ENCODE results near the gene DOCK9.

DNA sequence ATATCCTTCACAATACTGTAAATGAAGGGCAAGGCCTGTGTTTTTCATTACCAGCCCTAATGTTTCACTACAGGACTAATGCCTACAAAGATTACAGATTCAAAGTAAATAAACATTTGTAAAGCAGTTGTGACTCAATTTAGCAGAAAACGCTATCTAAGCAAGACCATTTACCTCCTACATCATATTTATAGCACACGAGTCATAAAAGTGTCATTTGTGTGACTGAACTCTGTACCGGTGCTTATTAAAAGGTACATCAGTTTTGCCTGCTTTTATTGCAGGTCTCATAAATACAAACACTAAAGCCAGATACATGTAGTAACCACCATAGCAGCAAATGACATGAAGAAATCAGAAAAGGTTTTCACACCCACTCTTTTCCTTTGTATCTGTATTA lies 163.9 kb downstream of the DOCK9 start:
- TF ChIP-seq TAF1 (IDR thresholded peaks at IDR 0.05; ENCODE audit: low read depth) (no peak), RAD21 (IDR thresholded peaks at IDR 0.05; ENCODE audit: low read depth) (no peak), USF1 (IDR thresholded peaks at IDR 0.05) (no peak), ZBTB7A (IDR thresholded peaks at IDR 0.05; ENCODE audit: low read depth) (no peak), EP300 (IDR thresholded peaks at IDR 0.05; ENCODE audit: borderline replicate concordance) (no peak), REST (IDR thresholded peaks at IDR 0.05; ENCODE audit: low read depth) (no peak), NFIC (IDR thresholded peaks at IDR 0.05) (no peak)
- TF ChIP-seq, protein P1, sequence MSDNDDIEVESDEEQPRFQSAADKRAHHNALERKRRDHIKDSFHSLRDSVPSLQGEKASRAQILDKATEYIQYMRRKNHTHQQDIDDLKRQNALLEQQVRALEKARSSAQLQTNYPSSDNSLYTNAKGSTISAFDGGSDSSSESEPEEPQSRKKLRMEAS (IDR thresholded peaks at IDR 0.05), result no peak
